Mononuclear cell (primary cell): ENCODE data around the gene C1orf53. TPM values are rescaled to one million over a fixed set of nuclear protein-coding genes. Genes with fewer than 3 reads are reported as not detected.

Experiments used
- H3K27me3 ChIP-seq: 2 replicates; pipeline ENCODE4 v1.6.0; 2011; ENCODE audit warnings: low read length, control low read depth; ENCODE audit not compliant: insufficient read depth
- H3K4me1 ChIP-seq: 2 replicates; pipeline ENCODE4 v1.5.1; 2011; ENCODE audit warnings: mild to moderate bottlenecking, low read length, control low read depth; ENCODE audit not compliant: insufficient read depth
- H3K4me3 ChIP-seq: 2 replicates; pipeline ENCODE4 v1.5.1; 2011; ENCODE audit warnings: mild to moderate bottlenecking, low read length, moderate library complexity
- H3K9me3 ChIP-seq: 2 replicates; pipeline ENCODE4 v1.5.1; 2011; ENCODE audit warnings: low read depth, mild to moderate bottlenecking, control low read depth, low read length
- total RNA-seq: library from RNA; depleted of rRNA; stranded (reverse); fragments of >200 nt; gene quantifications from one replicate; pipeline ENCODE4 v1.2.3, GENCODE V29; 2012

Gene C1orf53
- total RNA-seq, 1 donor = not detected

DNA sequence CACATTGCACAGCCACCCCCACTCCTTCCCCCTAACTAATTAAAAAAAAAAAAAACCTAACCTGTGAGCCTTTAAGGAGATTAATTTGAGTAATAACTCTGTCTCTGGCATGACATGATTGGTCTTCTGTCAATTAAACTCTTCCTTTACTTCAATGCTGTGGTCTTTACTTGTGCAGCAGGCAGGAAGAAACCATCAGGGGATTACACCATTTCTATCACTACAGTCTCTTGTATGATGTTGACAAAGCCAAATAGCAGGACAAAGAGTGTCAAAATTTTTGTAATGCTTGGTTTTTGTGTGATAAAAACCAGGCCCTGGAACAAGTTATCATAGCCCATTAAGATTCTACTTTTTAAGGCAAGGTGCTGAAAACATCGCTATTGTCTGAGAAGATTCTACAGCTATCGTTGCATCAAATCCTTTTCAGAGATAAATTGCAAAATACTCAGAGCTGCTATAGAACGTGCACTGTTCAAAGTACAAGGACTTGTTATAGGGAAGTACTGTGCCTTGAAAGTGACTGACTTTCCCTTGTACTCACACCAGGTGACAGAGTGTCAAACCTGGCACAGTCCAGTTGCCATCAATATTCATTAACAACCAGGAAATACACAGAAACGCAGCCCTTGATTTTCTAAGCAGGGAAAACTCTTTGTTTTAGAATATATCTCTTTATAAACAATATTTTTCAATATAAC lies 52.4 kb downstream of the C1orf53 start:
- Histone ChIP-seq H3K4me1 (peaks cover 3% of the 10 kb centered on the region), H3K4me3 (no peak overlapping the region), H3K27me3 (no peaks in the 10 kb centered on the region), H3K9me3 (no peaks in the 10 kb centered on the region)

- Histone ChIP-seq H3K4me3 (no peak overlapping the region), H3K9me3 (no peaks in the 10 kb centered on the region), H3K4me1 (no peaks in the 10 kb centered on the region), H3K27me3 (no peaks in the 10 kb centered on the region)
Measured at GRCh38 chr1:197955486-197956394, 53.3 kb downstream of the C1orf53 start.

Other genes with a start within 250 kb of the C1orf53 start
- 54.8 TPM for gene DENND1B, start 127.2 kb upstream of the C1orf53 start, total RNA-seq
- gene LHX9, start 14.7 kb downstream of the C1orf53 start, total RNA-seq = not detected